ENCODE results near the gene HOXB1.

HOXB1 gene

GRCh38 chr17:48577946-48578615, 47.3 kb upstream of the HOXB1 start, which contains the start of gene HOXB4:
TSS of gene HOXB4 (minus strand) at chr17:48578350. CDS start at chr17:48578319, 31 bp downstream.
- peak within 1 kb of the TSS; percentile 17 for H3K27ac ChIP-seq
- H2AFZ ChIP-seq: no peak within 1 kb of the TSS
- H3K4me2 ChIP-seq (ENCODE audit: low read length): peak within 1 kb of the TSS; percentile 82
- no peak within 1 kb of the TSS for H3K9ac ChIP-seq
- H3K4me3 ChIP-seq (ENCODE audit: low read depth, low read length): peak within 1 kb of the TSS; percentile 75
- H3K9me3 ChIP-seq (ENCODE audit: control insufficient read depth, low read length): no peaks in the 10 kb centered on the region
- no peaks in the 10 kb centered on the region for H3K36me3 ChIP-seq (ENCODE audit: control insufficient read depth, insufficient read depth, low read length)
- H3K79me2 ChIP-seq: no peaks in the 10 kb centered on the region
- H3K4me1 ChIP-seq: no peaks in the 10 kb centered on the region
- no peak for TF ChIP-seq CTCF (IDR thresholded peaks at IDR 0.05)
- H3K27me3 ChIP-seq (ENCODE audit: control insufficient read depth, insufficient read depth, low read length): no peaks in the 10 kb centered on the region

GRCh38 chr17:48577330-48577945, 46.6 kb upstream of the HOXB1 start:
- H3K27ac ChIP-seq: no peak overlapping the region
- no peaks in the 10 kb centered on the region for H3K27me3 ChIP-seq (ENCODE audit: control insufficient read depth, insufficient read depth, low read length)
- H3K4me2 ChIP-seq (ENCODE audit: low read length): peak overlapping the region; percentile 82

GRCh38 chr17:48576479-48577309, 45.9 kb upstream of the HOXB1 start:
- H3K36me3 ChIP-seq (ENCODE audit: control insufficient read depth, insufficient read depth, low read length): no peaks in the 10 kb centered on the region
- TF ChIP-seq CTCF (IDR thresholded peaks at IDR 0.05): no peak
- H2AFZ ChIP-seq: no peak overlapping the region
- H3K9ac ChIP-seq: no peak overlapping the region
- no peaks in the 10 kb centered on the region for H3K79me2 ChIP-seq
- no peak overlapping the region for H3K27ac ChIP-seq
- H3K4me2 ChIP-seq (ENCODE audit: low read length): peak overlapping the region; percentile 82
- no peaks in the 10 kb centered on the region for H3K4me1 ChIP-seq
- H3K4me3 ChIP-seq (ENCODE audit: low read depth, low read length): peak overlapping the region; percentile 59
- no peaks in the 10 kb centered on the region for H3K9me3 ChIP-seq (ENCODE audit: control insufficient read depth, low read length)
- H3K27me3 ChIP-seq (ENCODE audit: control insufficient read depth, insufficient read depth, low read length): no peaks in the 10 kb centered on the region

More at GRCh38 chr17:48577330-48577945, 46.6 kb upstream of the HOXB1 start:
- Histone ChIP-seq H2AFZ (no peak overlapping the region), H3K9me3 (ENCODE audit: control insufficient read depth, low read length) (no peaks in the 10 kb centered on the region), H3K79me2 (no peaks in the 10 kb centered on the region), H3K4me3 (ENCODE audit: low read depth, low read length) (peak overlapping the region; percentile 59), H3K36me3 (ENCODE audit: control insufficient read depth, insufficient read depth, low read length) (no peaks in the 10 kb centered on the region), H3K9ac (no peak overlapping the region), H3K4me1 (no peaks in the 10 kb centered on the region)
- no peak for TF ChIP-seq CTCF (IDR thresholded peaks at IDR 0.05)

- H3K27me3 ChIP-seq (ENCODE audit: control insufficient read depth, insufficient read depth, low read length): no peaks in the 10 kb centered on the region
These were observed 45.1 kb upstream of the HOXB1 start for GRCh38 chr17:48575673-48576478.

More at GRCh38 chr17:48575673-48576478, 45.1 kb upstream of the HOXB1 start:
- no peaks in the 10 kb centered on the region for H3K36me3 ChIP-seq (ENCODE audit: control insufficient read depth, insufficient read depth, low read length)
- peak overlapping the region; percentile 1 for H3K4me2 ChIP-seq (ENCODE audit: low read length)
- H3K4me3 ChIP-seq (ENCODE audit: low read depth, low read length): no peak overlapping the region
- H3K27ac ChIP-seq: peak overlapping the region; percentile 1
- H3K9me3 ChIP-seq (ENCODE audit: control insufficient read depth, low read length): no peaks in the 10 kb centered on the region
- no peak overlapping the region for H2AFZ ChIP-seq
- H3K9ac ChIP-seq: no peak overlapping the region
- H3K4me1 ChIP-seq: no peaks in the 10 kb centered on the region
- no peak for TF ChIP-seq CTCF (IDR thresholded peaks at IDR 0.05)
- no peaks in the 10 kb centered on the region for H3K79me2 ChIP-seq

Data from parathyroid adenoma (tissue), 2 donors.